ENCODE results near the gene DCANP1.

Gene DCANP1

DNA sequence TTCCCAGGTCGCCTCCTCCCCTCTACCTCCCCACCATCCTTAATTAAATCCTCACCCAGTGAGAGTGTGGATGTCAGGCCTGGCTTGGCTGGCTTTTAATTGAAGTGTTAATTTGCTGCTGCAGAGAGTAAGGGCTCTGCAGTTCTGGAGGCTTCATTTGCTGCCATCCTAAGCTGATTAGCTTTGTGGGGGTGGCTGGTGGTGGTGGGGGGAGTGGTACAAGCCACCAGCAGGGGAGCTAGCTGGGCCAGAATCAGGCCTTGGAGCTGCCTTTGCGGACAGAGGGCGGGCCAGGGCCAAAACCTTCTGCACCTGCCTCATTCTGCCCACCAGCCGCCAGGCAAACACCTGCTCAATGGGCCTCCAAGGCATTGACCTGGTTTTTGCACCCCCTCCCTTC lies 31.8 kb upstream of the DCANP1 start:
- no peak for DNase-seq

- DNase-seq: no peak
Observed at GRCh38 chr5:135477613-135478066, 30.5 kb upstream of the DCANP1 start.

DNA sequence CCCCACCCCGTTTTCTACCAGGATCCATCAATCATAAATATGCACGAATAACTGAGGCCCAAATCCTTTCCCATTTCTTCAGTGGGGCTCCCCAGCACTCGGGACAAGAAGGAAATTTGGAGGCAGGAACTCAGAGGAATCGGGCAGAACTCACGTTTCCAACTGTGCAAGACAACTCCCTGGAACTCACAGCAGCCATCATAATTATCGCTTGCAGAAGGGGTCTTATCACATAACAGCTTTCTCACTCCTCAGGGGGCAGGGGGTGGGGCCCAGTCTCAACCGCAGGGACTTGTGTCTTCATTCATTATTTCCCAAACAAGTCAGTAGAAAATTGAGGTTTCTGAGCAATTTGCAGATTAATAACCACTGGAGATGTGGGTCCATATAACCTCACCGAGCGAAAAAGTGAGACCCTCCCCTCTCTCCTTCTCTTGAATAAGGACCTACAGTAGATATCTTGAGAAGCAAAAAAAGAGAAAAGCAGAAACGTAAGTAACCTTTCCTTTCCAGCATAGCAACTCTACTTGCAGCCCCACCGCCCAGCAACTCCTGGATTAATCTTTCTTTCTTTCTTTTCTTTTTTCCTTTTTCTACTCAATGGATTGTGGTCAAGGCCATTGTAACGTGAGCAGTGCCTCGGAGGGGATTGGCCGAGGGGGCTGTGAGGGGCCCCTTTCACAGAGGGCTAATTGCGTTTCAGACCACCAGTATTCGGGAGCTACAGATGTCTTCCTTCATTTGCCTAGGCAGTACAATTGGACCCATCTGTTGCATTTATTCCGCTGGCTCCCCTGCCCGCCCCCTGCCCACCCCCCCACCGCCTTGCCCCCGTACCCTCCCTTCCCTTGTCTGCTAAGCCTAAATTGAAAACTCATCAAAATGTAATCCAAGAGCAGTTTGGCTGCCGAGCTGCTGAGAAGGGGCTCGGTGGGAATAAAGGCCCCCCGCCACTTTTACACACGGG lies 29.8 kb upstream of the DCANP1 start:
- DNase-seq: no peak

- no peak for DNase-seq
Observed at GRCh38 chr5:135473956-135474670, 27.0 kb upstream of the DCANP1 start.

DNA sequence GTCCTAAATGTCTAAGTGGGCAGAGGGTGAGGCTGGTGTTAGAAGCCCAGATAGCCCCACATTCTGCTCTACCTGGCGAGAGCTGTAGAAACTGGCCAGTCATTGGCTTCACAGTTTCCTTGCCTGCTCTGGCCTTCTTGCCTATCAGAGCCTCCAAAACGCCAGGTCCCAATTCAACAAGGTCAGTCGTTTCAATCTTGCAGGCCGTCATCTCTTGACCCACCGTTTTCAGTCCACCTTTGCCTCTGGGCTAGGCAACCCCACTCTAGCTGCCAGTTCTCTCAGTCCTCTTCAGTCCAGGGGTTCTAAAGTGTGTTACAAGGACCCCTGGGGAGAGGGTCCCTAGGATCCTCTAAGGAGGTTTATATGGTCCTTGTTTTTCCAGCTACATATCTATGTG lies 25.0 kb upstream of the DCANP1 start:
- DNase-seq: no peak

GRCh38 chr5:135471726-135472125 lies 24.6 kb upstream of the DCANP1 start:
- no peak for DNase-seq

DNA sequence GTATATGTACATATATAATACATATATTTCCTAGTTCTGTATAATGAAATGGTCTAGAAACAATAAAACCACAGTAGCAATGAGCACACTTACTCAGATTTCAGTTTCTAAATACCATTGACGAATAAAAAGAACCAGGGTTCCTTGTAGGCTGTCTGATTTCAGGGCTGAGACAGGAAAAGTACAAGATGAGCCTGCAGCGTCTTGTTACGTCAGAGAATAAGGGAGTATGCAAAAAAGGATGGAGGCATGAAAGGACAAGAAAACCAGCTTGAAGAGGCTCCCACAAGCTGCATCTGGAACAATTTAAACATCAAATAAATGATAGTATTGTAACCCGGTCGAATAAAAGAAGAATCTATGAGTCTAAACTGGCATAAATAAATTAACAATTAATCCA lies 22.8 kb upstream of the DCANP1 start:
- no peak for DNase-seq

- no peak for DNase-seq
Observed at GRCh38 chr5:135468541-135468940, 21.4 kb upstream of the DCANP1 start.

DNA sequence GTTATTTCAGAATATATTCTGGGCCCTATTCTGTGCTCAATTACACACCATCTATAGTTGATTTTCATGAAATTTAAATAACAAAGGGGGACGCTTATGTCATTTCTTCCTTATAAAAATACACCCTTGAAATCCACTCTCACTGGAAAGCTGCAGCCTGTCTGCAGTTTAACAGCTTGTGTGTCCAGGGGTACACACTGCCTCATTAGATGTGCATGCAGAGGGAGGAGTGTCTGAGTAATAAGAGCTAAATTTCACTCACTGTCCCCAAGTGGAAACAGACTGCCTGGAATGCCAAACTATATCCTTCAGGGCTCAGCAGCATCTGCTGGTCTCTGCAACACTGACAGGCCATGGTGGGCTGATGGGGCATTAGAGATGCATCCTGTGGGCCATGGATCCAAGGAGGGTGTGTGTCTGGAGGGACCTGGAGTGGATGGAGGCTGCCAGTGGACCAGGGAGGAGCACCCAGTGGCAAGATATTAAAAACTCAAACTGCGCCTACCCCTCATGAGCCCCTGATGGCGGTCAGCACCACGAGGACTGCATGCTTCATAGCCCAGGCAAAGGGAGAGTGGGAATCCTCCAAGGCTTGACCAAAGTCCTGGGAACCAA lies 20.8 kb upstream of the DCANP1 start:
- no peak for DNase-seq

- no peak for DNase-seq
Observed at GRCh38 chr5:135467051-135467625, 20.0 kb upstream of the DCANP1 start.

- no peak for DNase-seq
Observed at GRCh38 chr5:135466178-135467050, 19.3 kb upstream of the DCANP1 start.

- DNase-seq: no peak
Observed at GRCh38 chr5:135465391-135466122, 18.4 kb upstream of the DCANP1 start.

GRCh38 chr5:135462304-135462703 lies 15.2 kb upstream of the DCANP1 start:
- peak; percentile 45 for DNase-seq

GRCh38 chr5:135461481-135462151 lies 14.5 kb upstream of the DCANP1 start:
- DNase-seq: no peak

GRCh38 chr5:135460246-135461033 lies 13.3 kb upstream of the DCANP1 start:
- DNase-seq: no peak

DNA sequence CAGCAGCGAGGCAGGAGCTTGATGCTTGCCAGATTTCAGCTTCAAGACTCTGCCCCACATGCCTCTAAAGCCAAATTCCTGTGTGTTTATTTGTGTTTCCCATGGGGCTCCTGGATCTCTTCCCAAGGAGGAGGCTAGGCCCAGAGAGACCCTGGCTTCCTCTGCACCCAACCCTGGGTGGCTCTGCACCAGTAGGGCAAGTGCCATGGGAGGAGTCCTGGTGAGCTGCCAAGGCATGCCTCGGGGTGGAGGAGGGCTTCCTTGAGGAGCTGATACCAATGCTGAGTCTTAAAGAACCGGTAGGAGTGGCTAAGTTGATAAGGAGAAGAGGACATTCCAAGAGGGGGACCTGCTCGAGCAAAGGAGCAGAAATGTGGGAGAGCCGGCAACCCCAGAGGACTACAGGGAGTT lies 11.8 kb upstream of the DCANP1 start:
- DNase-seq: no peak

- no peak for DNase-seq
Observed at GRCh38 chr5:135458356-135458755, 11.2 kb upstream of the DCANP1 start.

DNA sequence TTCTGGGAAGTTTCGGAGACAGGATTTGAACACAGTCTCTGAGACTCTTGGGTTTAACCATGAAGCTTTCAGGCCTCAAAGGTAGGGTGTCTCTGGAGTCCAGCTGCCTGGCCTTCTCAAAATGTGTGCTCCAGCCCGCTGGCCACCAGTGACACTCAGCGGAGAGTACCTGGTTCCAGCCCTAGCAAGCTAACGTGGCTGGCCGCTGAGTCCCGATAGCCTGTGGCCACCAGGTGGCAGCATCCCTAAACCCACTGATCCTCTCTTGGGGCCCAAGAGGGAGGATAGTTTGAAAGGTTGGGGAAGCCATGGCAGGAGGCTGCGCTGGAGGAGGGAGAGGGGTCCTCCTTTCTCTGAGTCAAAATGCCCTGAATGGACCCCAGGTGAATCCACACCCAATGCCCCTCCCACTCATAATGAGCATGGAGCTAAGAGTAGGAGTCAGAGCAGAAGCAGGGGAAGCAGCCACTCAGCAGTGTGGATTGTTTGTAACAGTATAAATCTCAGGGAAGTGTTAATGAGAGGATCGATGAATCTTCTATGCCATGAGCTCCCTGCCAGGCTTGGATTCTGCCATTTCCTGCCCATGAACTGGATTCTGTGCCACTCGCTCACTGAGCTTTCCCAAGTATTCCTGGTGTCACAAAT lies 10.4 kb upstream of the DCANP1 start:
- no peak for DNase-seq

Data from NCI-H510A (cell line).